ENCODE measurements around the gene FRMD5.

FRMD5 gene

GRCh38 chr15:44149224-44149623 is 45.8 kb downstream of the FRMD5 start:
- Histone ChIP-seq H3K4me3 (ENCODE audit: insufficient read depth, low read length, poor library complexity, severe bottlenecking) (no peak overlapping the region), H3F3A (ENCODE audit: insufficient read depth) (no peaks in the 10 kb centered on the region), H3K27me3 (ENCODE audit: low read length) (no peaks in the 10 kb centered on the region), H2AFZ (ENCODE audit: low read depth, low read length, severe bottlenecking) (no peak overlapping the region), H3K4me2 (ENCODE audit: low read depth, low read length, poor library complexity, severe bottlenecking) (no peak overlapping the region), H4K20me1 (ENCODE audit: low read depth, low read length) (0 out of 2 replicates have a peak, but pooled peaks cover 3% of the 10 kb centered on the region), H3K9ac (ENCODE audit: low read length) (no peak overlapping the region), H3K79me2 (ENCODE audit: insufficient read depth, low read length) (no peaks in the 10 kb centered on the region), H3K36me3 (ENCODE audit: low read length) (no peaks in the 10 kb centered on the region), H3K9me3 (ENCODE audit: insufficient read depth, low read length) (no peaks in the 10 kb centered on the region), H3K9me2 (replicated peaks; ENCODE audit: insufficient read depth, low read length) (no peaks in the 10 kb centered on the region), H3K27ac (ENCODE audit: low read depth, low read length) (no peak overlapping the region)
- TF ChIP-seq CTCF (IDR thresholded peaks at IDR 0.05; ENCODE audit: insufficient read depth, low read length, poor library complexity, severe bottlenecking) = no peak
- no peak for TF ChIP-seq EZH2phosphoT487 (conservative IDR thresholded peaks at IDR 0.05; ENCODE audit: low read length)

- no peaks in the 10 kb centered on the region for H3K9me2 ChIP-seq (replicated peaks; ENCODE audit: insufficient read depth, low read length)
Measured at GRCh38 chr15:44148580-44148979, 46.5 kb downstream of the FRMD5 start.

GRCh38 chr15:44147636-44148035 is 47.4 kb downstream of the FRMD5 start:
- H3K79me2 ChIP-seq (ENCODE audit: insufficient read depth, low read length) = no peaks in the 10 kb centered on the region
- no peaks in the 10 kb centered on the region for H3K27me3 ChIP-seq (ENCODE audit: low read length)
- no peak overlapping the region for H3K9ac ChIP-seq (ENCODE audit: low read length)
- H3K9me2 ChIP-seq (replicated peaks; ENCODE audit: insufficient read depth, low read length) = no peaks in the 10 kb centered on the region
- no peak for TF ChIP-seq EZH2phosphoT487 (conservative IDR thresholded peaks at IDR 0.05; ENCODE audit: low read length)
- no peak for TF ChIP-seq CTCF (IDR thresholded peaks at IDR 0.05; ENCODE audit: insufficient read depth, low read length, poor library complexity, severe bottlenecking)
- H4K20me1 ChIP-seq (ENCODE audit: low read depth, low read length) = 0 out of 2 replicates have a peak, but pooled peaks cover 3% of the 10 kb centered on the region
- H3K4me2 ChIP-seq (ENCODE audit: low read depth, low read length, poor library complexity, severe bottlenecking) = no peak overlapping the region
- no peaks in the 10 kb centered on the region for H3K9me3 ChIP-seq (ENCODE audit: insufficient read depth, low read length)
- H3K4me3 ChIP-seq (ENCODE audit: insufficient read depth, low read length, poor library complexity, severe bottlenecking) = no peak overlapping the region
- H3F3A ChIP-seq (ENCODE audit: insufficient read depth) = no peaks in the 10 kb centered on the region
- H2AFZ ChIP-seq (ENCODE audit: low read depth, low read length, severe bottlenecking) = no peak overlapping the region
- H3K27ac ChIP-seq (ENCODE audit: low read depth, low read length) = no peak overlapping the region
- no peaks in the 10 kb centered on the region for H3K36me3 ChIP-seq (ENCODE audit: low read length)

More at GRCh38 chr15:44148580-44148979, 46.5 kb downstream of the FRMD5 start:
- Histone ChIP-seq H3K4me2 (ENCODE audit: low read depth, low read length, poor library complexity, severe bottlenecking) (no peak overlapping the region), H3F3A (ENCODE audit: insufficient read depth) (no peaks in the 10 kb centered on the region), H3K36me3 (ENCODE audit: low read length) (no peaks in the 10 kb centered on the region), H3K4me3 (ENCODE audit: insufficient read depth, low read length, poor library complexity, severe bottlenecking) (no peak overlapping the region), H3K27ac (ENCODE audit: low read depth, low read length) (no peak overlapping the region), H2AFZ (ENCODE audit: low read depth, low read length, severe bottlenecking) (no peak overlapping the region), H3K79me2 (ENCODE audit: insufficient read depth, low read length) (no peaks in the 10 kb centered on the region), H4K20me1 (ENCODE audit: low read depth, low read length) (0 out of 2 replicates have a peak, but pooled peaks cover 3% of the 10 kb centered on the region), H3K27me3 (ENCODE audit: low read length) (no peaks in the 10 kb centered on the region), H3K9ac (ENCODE audit: low read length) (no peak overlapping the region), H3K9me3 (ENCODE audit: insufficient read depth, low read length) (no peaks in the 10 kb centered on the region)
- TF ChIP-seq CTCF (IDR thresholded peaks at IDR 0.05; ENCODE audit: insufficient read depth, low read length, poor library complexity, severe bottlenecking) (no peak), EZH2phosphoT487 (conservative IDR thresholded peaks at IDR 0.05; ENCODE audit: low read length) (no peak)
